HG03175 (cell line): ENCODE measurements around the gene VDR.

Experiments
- ATAC-seq: cut with Tn5 transposase; IDR thresholded peaks from one replicate; pipeline ENCODE4 v1.9.1; 2021; ENCODE audit warnings: mild to moderate bottlenecking, moderate library complexity; ENCODE audit not compliant: unreplicated experiment

Gene VDR

GRCh38 chr12:47800582-47800981, 104.2 kb downstream of the VDR start:
- no peak for ATAC-seq

GRCh38 chr12:47799357-47799955, 105.3 kb downstream of the VDR start:
- ATAC-seq = no peak

GRCh38 chr12:47798382-47798948, 106.3 kb downstream of the VDR start:
- ATAC-seq = no peak

- no peak for ATAC-seq
Observed at GRCh38 chr12:47797441-47797840, 107.4 kb downstream of the VDR start.

GRCh38 chr12:47795814-47796411, 108.9 kb downstream of the VDR start:
- ATAC-seq = no peak

- no peak for ATAC-seq
Observed at GRCh38 chr12:47795121-47795813, 109.5 kb downstream of the VDR start.

DNA sequence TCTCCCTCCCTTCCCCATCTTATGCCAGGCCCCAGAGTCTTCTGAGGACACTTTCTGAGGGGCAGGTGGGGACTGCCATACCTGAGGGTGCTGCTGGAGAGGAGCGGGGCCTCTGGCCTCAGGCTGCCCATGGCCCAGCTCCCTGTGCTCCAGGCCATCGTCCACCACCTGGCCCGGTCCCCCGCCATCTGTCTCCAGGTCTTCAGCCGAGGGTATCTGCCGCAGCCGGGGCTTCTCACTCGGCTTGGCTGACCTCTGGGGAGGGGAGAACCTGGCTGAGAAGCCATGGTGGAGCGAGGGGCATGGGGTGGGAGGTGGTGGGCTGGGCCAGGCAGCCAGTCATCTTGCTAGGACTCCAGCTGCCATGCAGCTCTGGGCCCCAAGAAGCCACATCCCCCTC, 110.1 kb downstream of the VDR start:
- no peak for ATAC-seq

GRCh38 chr12:47793015-47793681, 111.6 kb downstream of the VDR start:
- ATAC-seq = no peak

- ATAC-seq = no peak
Observed at GRCh38 chr12:47791874-47792273, 112.9 kb downstream of the VDR start.
